Hematopoietic multipotent progenitor cell treated with erythropoietin and hydrocortisone succinate and interleukin-3 and kit ligand, for 17 days (in vitro differentiated cells): ENCODE data around the gene GNAQ.
"Not testable (repeated sequence)": the region's sequence is repeated elsewhere in the genome, so short reads cannot be mapped to it uniquely, and the experiment has no call there.

ENCODE experiments used
- DNase-seq: peaks from one replicate; pipeline ENCODE4 v3.0.0-alpha.2; 2015; ENCODE audit warnings: low spot score

Gene GNAQ

GRCh38 chr9:78031444-78031892 lies at the start of gene GNAQ:
Gene GNAQ (minus strand): TSS chr9:78031811. CDS start chr9:78031235, 576 bp downstream.
- no peak for DNase-seq

DNA sequence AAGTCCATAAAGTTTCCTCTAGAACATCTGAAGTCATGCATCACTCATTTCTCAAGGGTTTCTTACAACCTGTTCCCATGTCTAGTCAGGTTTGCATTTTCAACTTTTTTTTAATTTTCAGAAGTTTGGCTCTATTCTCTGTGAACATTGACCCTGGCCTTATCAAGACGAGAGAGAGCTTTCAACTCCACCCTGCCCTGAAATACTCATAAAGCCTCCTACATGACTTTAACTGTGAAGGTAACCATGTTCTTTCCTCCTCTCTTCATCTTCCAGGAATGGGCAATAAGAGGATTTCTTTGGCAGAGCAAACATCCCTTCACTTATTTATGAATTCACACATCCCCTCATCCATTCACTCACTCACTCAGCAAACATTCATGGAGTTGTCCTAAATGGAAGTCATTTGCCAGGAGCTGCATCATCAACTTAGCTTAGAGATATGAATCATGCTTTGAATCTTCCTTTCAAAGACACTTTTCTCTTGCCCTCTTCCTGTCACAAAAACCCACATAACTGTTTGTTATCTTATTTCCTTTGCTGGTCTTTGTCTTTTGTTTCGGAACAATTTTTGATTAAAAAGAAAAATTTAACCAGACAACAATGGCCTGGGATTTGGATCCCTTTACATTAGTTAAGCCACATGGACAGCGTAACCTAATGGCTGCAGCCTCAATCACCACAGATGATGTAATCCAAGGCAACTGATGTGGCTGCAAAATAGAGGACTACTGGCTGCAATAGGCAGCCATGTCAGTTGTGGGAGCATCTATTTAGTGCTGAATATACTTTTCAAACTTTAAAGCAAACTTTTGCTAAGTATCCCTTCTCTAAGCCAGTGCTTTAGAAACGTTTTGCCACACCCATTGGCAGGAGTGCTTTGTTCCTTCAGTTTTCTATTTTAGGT lies 43.0 kb upstream of the GNAQ start:
- DNase-seq = no peak

- no peak for DNase-seq
Observed at GRCh38 chr9:78073722-78074121, 42.1 kb upstream of the GNAQ start.

- no peak for DNase-seq
Observed at GRCh38 chr9:78072586-78073199, 41.1 kb upstream of the GNAQ start.

- no peak for DNase-seq
Observed at GRCh38 chr9:78070521-78070920, 38.9 kb upstream of the GNAQ start.

GRCh38 chr9:78064075-78064474 lies 32.5 kb upstream of the GNAQ start:
- no peak for DNase-seq

- no peak for DNase-seq
Observed at GRCh38 chr9:78062710-78063109, 31.1 kb upstream of the GNAQ start.

DNA sequence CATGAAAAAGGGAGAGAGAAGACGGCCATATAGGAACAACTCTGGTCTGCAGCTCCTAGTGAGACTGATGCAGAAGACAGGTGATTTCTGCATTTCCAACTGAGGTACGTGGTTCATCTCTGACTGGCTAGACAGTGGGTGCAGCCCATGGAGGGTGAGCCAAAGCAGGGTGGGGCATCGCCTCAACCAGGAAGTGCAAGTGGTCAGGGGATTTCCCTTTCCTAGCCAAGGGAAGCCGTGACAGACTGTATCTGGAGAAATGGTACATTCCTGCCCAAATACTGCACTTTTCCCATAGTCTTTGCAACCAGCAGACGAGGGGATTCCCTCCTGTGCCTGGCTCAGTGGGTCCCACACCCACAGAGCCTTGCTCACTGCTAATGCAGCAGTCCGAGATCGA lies 22.6 kb upstream of the GNAQ start:
- not testable (repeated sequence) for DNase-seq

- DNase-seq = no peak
Observed at GRCh38 chr9:78053627-78054026, 22.0 kb upstream of the GNAQ start.

- no peak for DNase-seq
Observed at GRCh38 chr9:78050421-78050820, 18.8 kb upstream of the GNAQ start.

GRCh38 chr9:78049484-78049883 lies 17.9 kb upstream of the GNAQ start:
- no peak for DNase-seq

DNA sequence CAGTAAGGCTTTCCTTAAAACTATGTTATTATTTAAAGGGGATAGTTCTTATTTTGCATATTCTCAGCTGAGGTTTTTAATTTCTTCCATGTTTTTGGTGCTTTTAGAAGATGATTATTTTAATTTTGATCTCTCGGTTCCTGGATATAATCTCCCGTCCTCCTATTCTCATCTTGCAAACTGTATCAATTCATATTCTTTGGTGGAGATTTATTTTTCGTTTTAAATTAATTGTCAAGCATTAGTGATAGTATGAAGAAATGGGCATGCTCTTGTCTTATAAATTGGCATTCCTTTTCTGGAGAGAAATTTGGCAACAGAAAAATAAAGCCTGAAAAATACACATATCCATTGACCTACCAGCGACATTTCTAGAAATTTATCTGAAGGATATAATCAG lies 15.5 kb upstream of the GNAQ start:
- no peak for DNase-seq

DNA sequence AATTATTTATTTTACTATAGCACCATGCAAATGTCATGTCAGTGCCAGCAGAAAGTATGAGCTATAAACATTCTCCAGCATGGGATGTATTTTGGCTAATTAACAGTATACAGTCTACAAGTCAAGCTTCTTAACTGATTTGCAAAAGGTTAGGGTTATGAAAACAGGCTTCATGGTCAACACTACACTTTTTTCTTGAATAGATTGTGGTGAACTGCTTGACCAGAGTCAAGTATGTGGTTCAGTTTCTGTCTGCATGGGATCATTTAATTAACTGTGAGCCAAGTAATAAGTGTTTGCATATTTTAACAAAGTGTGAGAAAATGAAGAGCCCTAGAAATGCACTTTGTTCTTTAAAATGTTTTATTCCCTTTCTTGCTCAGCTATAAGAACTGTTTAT lies 14.5 kb upstream of the GNAQ start:
- no peak for DNase-seq

DNA sequence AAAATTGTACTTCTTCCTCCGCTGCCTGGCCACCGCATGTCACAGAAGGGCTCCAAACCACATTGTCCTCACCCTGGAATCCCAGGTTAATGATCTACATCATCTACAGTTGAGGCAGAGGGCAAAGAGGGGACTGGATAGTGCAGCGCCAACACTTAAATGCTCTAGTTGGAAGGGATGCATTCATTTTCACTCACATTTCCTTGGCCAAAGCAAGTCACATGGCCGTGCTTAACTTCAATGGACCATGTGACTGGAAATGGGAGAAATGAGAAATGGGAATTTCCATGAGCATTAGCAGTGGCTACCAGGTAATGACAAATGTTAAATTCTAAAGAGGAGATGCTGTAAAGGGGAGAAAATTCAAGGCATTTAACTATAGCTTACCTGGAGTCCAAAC lies 13.3 kb upstream of the GNAQ start:
- DNase-seq = no peak

DNA sequence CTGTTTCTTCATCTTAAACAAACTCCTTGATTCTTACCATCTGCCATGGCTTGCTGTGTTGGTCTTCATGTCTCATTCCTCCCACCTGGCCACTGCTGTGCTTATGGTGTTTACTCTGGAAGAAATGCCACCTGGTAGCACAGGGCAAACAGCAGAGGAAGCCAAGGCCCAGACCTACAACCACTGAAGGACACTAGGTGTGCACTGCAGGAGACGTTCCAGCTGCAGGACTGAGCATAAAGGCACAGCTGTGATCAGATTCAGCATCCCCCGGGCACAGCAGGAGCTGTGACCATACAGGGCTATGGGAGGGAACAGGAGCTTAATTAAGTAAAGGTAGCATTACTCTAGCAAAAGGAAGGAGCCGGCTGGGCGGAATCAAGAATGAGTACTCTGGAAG lies 12.6 kb upstream of the GNAQ start:
- DNase-seq = no peak

- DNase-seq = no peak
Observed at GRCh38 chr9:78041971-78042370, 10.4 kb upstream of the GNAQ start.

DNA sequence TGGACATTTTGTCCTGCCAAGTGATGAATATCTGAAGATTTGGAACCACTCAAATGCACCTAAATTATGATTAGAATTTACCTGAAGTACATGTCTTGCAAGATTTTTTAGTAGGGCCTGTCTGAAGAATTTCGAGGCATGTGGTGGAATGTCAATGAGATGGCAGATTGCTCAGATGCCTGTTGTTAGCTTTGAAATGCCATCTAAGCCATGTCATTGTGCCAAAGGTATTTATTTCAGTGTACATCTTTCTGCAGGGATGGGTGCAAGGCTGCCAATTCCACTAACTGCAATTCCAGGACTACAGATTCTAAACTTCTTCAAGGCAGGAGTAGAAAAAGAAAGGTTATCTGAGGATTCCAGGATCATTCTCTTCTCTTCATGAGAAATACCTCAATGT lies 9.1 kb upstream of the GNAQ start:
- no peak for DNase-seq

DNA sequence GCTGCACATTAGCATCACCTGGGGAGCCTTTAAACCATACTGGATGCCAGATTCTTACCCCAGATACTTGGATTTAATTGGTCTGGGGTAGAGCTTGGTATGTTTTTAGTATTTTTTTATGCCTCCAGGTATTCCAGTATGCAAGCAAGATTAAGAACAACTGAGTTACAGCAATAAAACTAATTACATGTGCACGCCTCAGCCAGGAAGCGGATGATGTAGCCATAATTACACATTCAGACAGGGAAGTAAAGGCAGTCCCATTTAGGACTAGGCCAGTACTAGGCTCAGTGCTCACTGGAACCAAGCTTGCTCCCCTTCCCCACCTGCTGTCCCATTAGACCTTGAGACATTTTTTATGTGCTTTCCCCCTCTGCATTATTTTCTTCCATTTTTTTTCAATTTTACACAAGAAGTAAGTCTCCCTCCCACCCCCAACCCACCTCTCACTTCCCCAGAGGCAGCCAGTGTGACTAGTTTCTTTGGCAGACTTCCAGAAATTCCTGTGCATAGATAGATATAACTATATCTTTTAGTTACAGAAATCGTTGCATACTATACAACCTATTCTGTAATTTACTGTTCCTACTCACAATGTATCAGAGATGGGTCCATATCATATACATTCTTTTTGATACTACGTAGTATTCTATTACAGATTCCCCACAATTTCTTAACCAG lies 7.1 kb upstream of the GNAQ start:
- DNase-seq = no peak

GRCh38 chr9:78035383-78035993 lies 3.9 kb upstream of the GNAQ start:
- peak; percentile 89 for DNase-seq

DNA sequence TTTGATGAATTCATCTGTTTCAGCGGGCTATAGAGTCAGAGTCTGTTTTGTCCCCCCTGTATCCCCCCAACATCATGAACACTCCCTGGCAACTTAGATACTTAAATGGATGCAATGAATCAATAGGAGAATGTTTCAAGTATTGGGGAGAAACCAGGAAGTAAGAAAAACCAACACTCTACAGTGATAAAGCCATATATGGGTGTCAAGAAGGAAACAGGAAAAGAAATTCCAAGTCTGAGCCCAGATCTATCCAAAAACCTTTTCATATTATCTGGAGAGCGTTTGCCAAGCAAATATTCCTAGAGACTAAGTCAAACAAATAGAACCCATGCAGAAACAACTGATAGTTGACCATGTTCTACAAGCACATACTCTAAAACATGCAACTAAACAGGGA lies 2.3 kb upstream of the GNAQ start:
- DNase-seq = no peak

DNA sequence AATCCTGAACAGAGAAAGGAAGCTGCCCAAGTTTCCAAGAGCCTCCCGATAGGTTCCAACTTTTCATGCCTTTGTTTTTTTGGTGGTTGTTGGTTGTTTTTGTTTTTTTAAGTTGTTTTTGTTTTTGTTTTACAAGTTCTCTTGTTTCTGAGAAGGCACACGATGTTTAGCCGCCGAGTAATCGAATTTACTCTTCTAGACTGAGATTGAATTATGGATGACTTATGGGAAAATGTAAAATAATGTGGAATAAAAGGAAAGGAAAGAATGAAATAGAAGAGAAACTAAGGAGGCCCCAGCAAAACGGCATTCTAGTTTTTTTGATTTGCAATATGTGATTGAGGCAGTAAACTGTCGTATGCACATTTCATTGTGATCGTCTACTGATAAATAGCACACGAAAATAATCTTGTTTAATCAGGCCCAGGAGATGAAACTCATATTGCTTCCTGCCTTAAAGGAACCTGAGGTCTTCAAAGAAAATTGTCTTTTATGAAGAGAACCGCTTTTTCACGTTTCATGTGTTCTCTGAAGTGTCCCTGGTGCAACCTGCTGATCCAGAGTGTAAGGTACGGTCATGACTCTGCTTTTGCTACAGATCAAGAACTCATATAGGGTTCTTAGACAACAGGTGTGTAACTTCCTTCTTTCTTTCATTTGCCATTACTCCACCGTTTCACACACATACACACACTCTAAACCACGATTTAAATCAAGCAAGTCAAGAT lies 1.3 kb upstream of the GNAQ start:
- peak; percentile 39 for DNase-seq
